ENCODE data around the gene DPP6. TPM values are rescaled to one million over a fixed set of nuclear protein-coding genes. Genes with fewer than 3 reads are reported as not detected.
A peak's percentile ranks its signal among the peaks of the same experiment; 100 is the strongest.

The DPP6 gene
- polyA plus RNA-seq, 2 of the 4 experiments (the other 2 are of a cell fraction), result not detected

- peak; percentile 54 to 82; a peak in 3 of 6 replicates for ATAC-seq
- CTCF ChIA-PET, result no interaction called here
- WGBS (ENCODE audit: missing lambda C conversion rate), result 12% methylated on average over 12 of the region's 12 CpGs
These were observed 780.5 kb downstream of the DPP6 start for GRCh38 chr7:154832557-154833138.

GRCh38 chr7:154836021-154836448, 783.8 kb downstream of the DPP6 start:
- whole genome bisulfite sequencing (ENCODE audit: missing lambda C conversion rate), result 49% methylated on average over 13 of the region's 13 CpGs
- no peak for ATAC-seq

More at GRCh38 chr7:154832557-154833138, 780.5 kb downstream of the DPP6 start:
- POLR2A ChIA-PET, result no interaction called here
- FAIRE-seq, result no peak
- peak; percentile 22 to 44 for DNase-seq (ENCODE audit: low read depth in 1 of 2, low spot score in 1 of 2)
- Histone ChIP-seq H3K4me3 (no peak overlapping the region), H3K9me3 (no peaks in the 10 kb centered on the region), H3K4me1 (no peaks in the 10 kb centered on the region), H3K27ac (no peak overlapping the region), H3K4me2 (no peak overlapping the region)
- TF ChIP-seq GATA3 (IDR thresholded peaks at IDR 0.05; ENCODE audit: borderline replicate concordance) (no peak), FOSL2 (IDR thresholded peaks at IDR 0.05) (no peak), FOSL2 (CRISPR knock-in tag; IDR thresholded peaks at IDR 0.05) (no peak), TP53 (CRISPR knock-in tag; IDR thresholded peaks at IDR 0.05) (no peak), MAX (IDR thresholded peaks at IDR 0.05) (no peak), TFCP2L1 (CRISPR knock-in tag; IDR thresholded peaks at IDR 0.05) (no peak), MAFK (IDR thresholded peaks at IDR 0.05; ENCODE audit: partially characterized antibody) (peak; percentile 39), FOSB (CRISPR knock-in tag; IDR thresholded peaks at IDR 0.05) (no peak), ZFP36 (IDR thresholded peaks at IDR 0.05; ENCODE audit: borderline replicate concordance, partially characterized antibody) (no peak), SREBF2 (IDR thresholded peaks at IDR 0.05) (no peak), EHMT2 (IDR thresholded peaks at IDR 0.05; ENCODE audit: low read depth) (no peak), CBX2 (IDR thresholded peaks at IDR 0.05; ENCODE audit: borderline replicate concordance, low read depth) (no peak), CHD2 (IDR thresholded peaks at IDR 0.05; ENCODE audit: low read length, partially characterized antibody) (no peak), BHLHE40 (IDR thresholded peaks at IDR 0.05; ENCODE audit: low read depth, low read length) (no peak), KDM5A (IDR thresholded peaks at IDR 0.05) (no peak), EHF (CRISPR knock-in tag; IDR thresholded peaks at IDR 0.05) (no peak), RAD21 (conservative IDR thresholded peaks at IDR 0.05 in 1 of 2, IDR thresholded peaks at IDR 0.05 in 1 of 2) (peak in 1 of 2 experiments; percentile 58; a peak in 2 of 5 replicates)
- TF ChIP-seq, protein P1, sequence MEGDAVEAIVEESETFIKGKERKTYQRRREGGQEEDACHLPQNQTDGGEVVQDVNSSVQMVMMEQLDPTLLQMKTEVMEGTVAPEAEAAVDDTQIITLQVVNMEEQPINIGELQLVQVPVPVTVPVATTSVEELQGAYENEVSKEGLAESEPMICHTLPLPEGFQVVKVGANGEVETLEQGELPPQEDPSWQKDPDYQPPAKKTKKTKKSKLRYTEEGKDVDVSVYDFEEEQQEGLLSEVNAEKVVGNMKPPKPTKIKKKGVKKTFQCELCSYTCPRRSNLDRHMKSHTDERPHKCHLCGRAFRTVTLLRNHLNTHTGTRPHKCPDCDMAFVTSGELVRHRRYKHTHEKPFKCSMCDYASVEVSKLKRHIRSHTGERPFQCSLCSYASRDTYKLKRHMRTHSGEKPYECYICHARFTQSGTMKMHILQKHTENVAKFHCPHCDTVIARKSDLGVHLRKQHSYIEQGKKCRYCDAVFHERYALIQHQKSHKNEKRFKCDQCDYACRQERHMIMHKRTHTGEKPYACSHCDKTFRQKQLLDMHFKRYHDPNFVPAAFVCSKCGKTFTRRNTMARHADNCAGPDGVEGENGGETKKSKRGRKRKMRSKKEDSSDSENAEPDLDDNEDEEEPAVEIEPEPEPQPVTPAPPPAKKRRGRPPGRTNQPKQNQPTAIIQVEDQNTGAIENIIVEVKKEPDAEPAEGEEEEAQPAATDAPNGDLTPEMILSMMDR (IDR thresholded peaks at IDR 0.05), result peak; percentile 21; the same call in 2 of the 3 replicates
- TF ChIP-seq, protein P2, sequence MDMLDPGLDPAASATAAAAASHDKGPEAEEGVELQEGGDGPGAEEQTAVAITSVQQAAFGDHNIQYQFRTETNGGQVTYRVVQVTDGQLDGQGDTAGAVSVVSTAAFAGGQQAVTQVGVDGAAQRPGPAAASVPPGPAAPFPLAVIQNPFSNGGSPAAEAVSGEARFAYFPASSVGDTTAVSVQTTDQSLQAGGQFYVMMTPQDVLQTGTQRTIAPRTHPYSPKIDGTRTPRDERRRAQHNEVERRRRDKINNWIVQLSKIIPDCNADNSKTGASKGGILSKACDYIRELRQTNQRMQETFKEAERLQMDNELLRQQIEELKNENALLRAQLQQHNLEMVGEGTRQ (IDR thresholded peaks at IDR 0.05), result no peak

More at GRCh38 chr7:154836021-154836448, 783.8 kb downstream of the DPP6 start:
- TF ChIP-seq RARB (CRISPR knock-in tag; IDR thresholded peaks at IDR 0.05), result no peak
- TF ChIP-seq RNF2 (IDR thresholded peaks at IDR 0.05; ENCODE audit: borderline replicate concordance, low read depth), result no peak
- no peak for TF ChIP-seq EHF (CRISPR knock-in tag; IDR thresholded peaks at IDR 0.05)
- TF ChIP-seq POLR2A (IDR thresholded peaks at IDR 0.05; ENCODE audit: low read length), result no peak
- no peak for TF ChIP-seq CEBPB (IDR thresholded peaks at IDR 0.05)
- no peak for TF ChIP-seq BHLHE40 (IDR thresholded peaks at IDR 0.05; ENCODE audit: low read depth, low read length)
- TF ChIP-seq, protein P1 (IDR thresholded peaks at IDR 0.05), result no peak
- no peak for TF ChIP-seq JUN (IDR thresholded peaks at IDR 0.05)
- no peak for TF ChIP-seq SMC3 (IDR thresholded peaks at IDR 0.05)
- TF ChIP-seq FOSB (CRISPR knock-in tag; IDR thresholded peaks at IDR 0.05), result no peak
- no peak for TF ChIP-seq MYC (IDR thresholded peaks at IDR 0.05; ENCODE audit: borderline replicate concordance, low read length)
- TF ChIP-seq, protein P2 (IDR thresholded peaks at IDR 0.05), result no peak
- no peak for TF ChIP-seq ZC3H11A (IDR thresholded peaks at IDR 0.05)
- CTCF ChIA-PET, result no interaction called here
- Histone ChIP-seq H3K27ac (no peak overlapping the region), H3K4me1 (no peaks in the 10 kb centered on the region), H3K9me3 (no peaks in the 10 kb centered on the region), H3K4me2 (no peak overlapping the region), H3K4me3 (no peak overlapping the region)
- POLR2A ChIA-PET, result no interaction called here
- DNase-seq (ENCODE audit: low read depth in 1 of 2, low spot score in 1 of 2), result no peak
- no peak for FAIRE-seq
